Adrenal gland (tissue), 5 donors: ENCODE measurements around the gene MINDY3.

Experiments used
- POLR2A ChIP-seq, 2 donors: fragments of 450-650 bp; IDR thresholded peaks; one replicate each; pipeline ENCODE4 v1.6.1; 2017; ENCODE audit warnings: antibody characterized with exemption in 2 of 2, mild to moderate bottlenecking in 2 of 2, moderate library complexity in 1 of 2
- TF ChIP-seq, protein P1 (sequence below), 6 experiments: fragments of 450-650 bp in 4 of 6; fragments of 200-600 bp in 2 of 6; sonication (generic) in 1 of 6; IDR thresholded peaks; 1 replicate in 5 of 6; 2 replicates in 1 of 6; pipeline versions ENCODE4 v1.5.1 to v1.8.0; 2016 to 2021; ENCODE audit warnings: antibody characterized with exemption in 6 of 6, mild to moderate bottlenecking in 2 of 6, moderate library complexity in 1 of 6
- donor health status: DM: no; HTN: no; CAD: no.

DNA sequence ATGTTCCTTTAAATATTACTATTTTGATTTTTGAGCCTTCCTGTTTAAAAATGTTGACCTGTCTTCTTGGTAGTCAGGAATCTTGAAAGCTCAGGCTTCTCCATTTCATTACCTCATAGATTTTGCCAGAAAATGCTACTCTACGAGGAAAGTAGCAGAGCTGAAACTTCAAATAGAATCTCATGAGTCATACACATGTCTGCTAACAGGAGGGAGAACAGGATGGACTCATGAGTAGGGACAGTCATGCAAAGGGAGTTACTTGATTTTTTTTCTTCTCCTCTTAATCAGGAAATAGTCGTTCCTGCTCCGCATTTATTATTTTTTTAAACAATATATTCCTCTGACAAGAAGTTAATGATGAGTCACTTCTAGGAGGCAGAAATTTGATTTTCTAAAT, 37.0 kb upstream of the MINDY3 start:
- TF ChIP-seq, protein P1, sequence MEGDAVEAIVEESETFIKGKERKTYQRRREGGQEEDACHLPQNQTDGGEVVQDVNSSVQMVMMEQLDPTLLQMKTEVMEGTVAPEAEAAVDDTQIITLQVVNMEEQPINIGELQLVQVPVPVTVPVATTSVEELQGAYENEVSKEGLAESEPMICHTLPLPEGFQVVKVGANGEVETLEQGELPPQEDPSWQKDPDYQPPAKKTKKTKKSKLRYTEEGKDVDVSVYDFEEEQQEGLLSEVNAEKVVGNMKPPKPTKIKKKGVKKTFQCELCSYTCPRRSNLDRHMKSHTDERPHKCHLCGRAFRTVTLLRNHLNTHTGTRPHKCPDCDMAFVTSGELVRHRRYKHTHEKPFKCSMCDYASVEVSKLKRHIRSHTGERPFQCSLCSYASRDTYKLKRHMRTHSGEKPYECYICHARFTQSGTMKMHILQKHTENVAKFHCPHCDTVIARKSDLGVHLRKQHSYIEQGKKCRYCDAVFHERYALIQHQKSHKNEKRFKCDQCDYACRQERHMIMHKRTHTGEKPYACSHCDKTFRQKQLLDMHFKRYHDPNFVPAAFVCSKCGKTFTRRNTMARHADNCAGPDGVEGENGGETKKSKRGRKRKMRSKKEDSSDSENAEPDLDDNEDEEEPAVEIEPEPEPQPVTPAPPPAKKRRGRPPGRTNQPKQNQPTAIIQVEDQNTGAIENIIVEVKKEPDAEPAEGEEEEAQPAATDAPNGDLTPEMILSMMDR (IDR thresholded peaks at IDR 0.05): no peak
- no peak for TF ChIP-seq POLR2A (IDR thresholded peaks at IDR 0.05)
